Measurements from ENCODE around the gene RBM10.

The RBM10 gene

GRCh38 chrX:47223476-47224250 is 78.6 kb downstream of the RBM10 start:
- H3K4me3 ChIP-seq (ENCODE audit: control insufficient read depth, low read depth, low read length): no peak overlapping the region
- DNase-seq (ENCODE audit: low read depth): no peak
- TF ChIP-seq CTCF (conservative IDR thresholded peaks at IDR 0.05; ENCODE audit: control insufficient read depth, insufficient read depth, low read depth, low read length): no peak

GRCh38 chrX:47224266-47224895 is 79.4 kb downstream of the RBM10 start:
- DNase-seq (ENCODE audit: low read depth): no peak
- no peak for TF ChIP-seq CTCF (conservative IDR thresholded peaks at IDR 0.05; ENCODE audit: control insufficient read depth, insufficient read depth, low read depth, low read length)
- no peak overlapping the region for H3K4me3 ChIP-seq (ENCODE audit: control insufficient read depth, low read depth, low read length)

GRCh38 chrX:47224896-47225290 is 79.9 kb downstream of the RBM10 start:
- no peak for DNase-seq (ENCODE audit: low read depth)
- no peak for TF ChIP-seq CTCF (conservative IDR thresholded peaks at IDR 0.05; ENCODE audit: control insufficient read depth, insufficient read depth, low read depth, low read length)
- H3K4me3 ChIP-seq (ENCODE audit: control insufficient read depth, low read depth, low read length): no peak overlapping the region

- no peak for DNase-seq (ENCODE audit: low read depth)
- H3K4me3 ChIP-seq (ENCODE audit: control insufficient read depth, low read depth, low read length): no peak overlapping the region
- TF ChIP-seq CTCF (conservative IDR thresholded peaks at IDR 0.05; ENCODE audit: control insufficient read depth, insufficient read depth, low read depth, low read length): no peak
Observed at GRCh38 chrX:47226071-47226470, 81.0 kb downstream of the RBM10 start.

GRCh38 chrX:47226531-47227333 is 81.7 kb downstream of the RBM10 start:
- TF ChIP-seq CTCF (conservative IDR thresholded peaks at IDR 0.05; ENCODE audit: control insufficient read depth, insufficient read depth, low read depth, low read length): no peak
- no peak for DNase-seq (ENCODE audit: low read depth)
- no peak overlapping the region for H3K4me3 ChIP-seq (ENCODE audit: control insufficient read depth, low read depth, low read length)

- no peak for DNase-seq (ENCODE audit: low read depth)
- H3K4me3 ChIP-seq (ENCODE audit: control insufficient read depth, low read depth, low read length): no peak overlapping the region
- no peak for TF ChIP-seq CTCF (conservative IDR thresholded peaks at IDR 0.05; ENCODE audit: control insufficient read depth, insufficient read depth, low read depth, low read length)
Observed at GRCh38 chrX:47227334-47227583, 82.2 kb downstream of the RBM10 start.
